ENCODE results near the gene NCAM1.
"Not testable (repeated sequence)": the region's sequence is repeated elsewhere in the genome, so short reads cannot be mapped to it uniquely, and the experiment has no call there.

The NCAM1 gene

DNA sequence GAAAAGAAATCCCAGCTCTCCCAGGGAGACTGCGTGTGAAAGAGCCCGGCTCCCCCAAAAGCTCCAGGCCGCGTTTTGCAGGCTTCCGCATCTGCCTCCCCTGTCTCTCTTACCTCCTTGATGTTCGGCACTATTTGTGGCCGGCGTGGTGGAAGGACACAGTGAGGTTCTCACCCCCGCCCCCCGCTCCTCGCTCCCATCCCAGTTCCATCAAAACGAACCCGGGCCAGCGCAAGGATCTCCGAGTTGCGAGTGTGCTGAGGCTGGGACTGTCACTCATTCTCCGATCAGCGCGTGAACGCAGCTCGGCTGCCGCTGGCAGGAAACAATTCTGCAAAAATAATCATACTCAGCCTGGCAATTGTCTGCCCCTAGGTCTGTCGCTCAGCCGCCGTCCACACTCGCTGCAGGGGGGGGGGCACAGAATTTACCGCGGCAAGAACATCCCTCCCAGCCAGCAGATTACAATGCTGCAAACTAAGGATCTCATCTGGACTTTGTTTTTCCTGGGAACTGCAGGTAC, at the start of gene NCAM1:
TSS of gene NCAM1 (plus strand) at position 275 of the 523 bp plus-strand sequence.
- Histone ChIP-seq H3K9ac (ENCODE audit: low read length) (no peak within 1 kb of the TSS), H3K4me3 (ENCODE audit: low read depth in 1 of 2, low read length in 2 of 2) (peak within 1 kb of the TSS; percentile 73 to 82), H3K27ac (ENCODE audit: low read depth, low read length) (peak within 1 kb of the TSS; percentile 58), H3K9me3 (ENCODE audit: low read length) (no peaks in the 10 kb centered on the region), H3K27me3 (ENCODE audit: control insufficient read depth in 1 of 2, insufficient read depth in 2 of 2, low read length in 2 of 2) (peaks cover 0 to 16% of the 10 kb centered on the region in 2 donors), H3K36me3 (ENCODE audit: insufficient read depth, low read length) (no peaks in the 10 kb centered on the region), H3K4me1 (ENCODE audit: insufficient read depth, low read length) (peaks cover 5% of the 10 kb centered on the region)

- Histone ChIP-seq H3K9me3 (ENCODE audit: low read length) (no peaks in the 10 kb centered on the region), H3K36me3 (ENCODE audit: insufficient read depth, low read length) (no peaks in the 10 kb centered on the region), H3K27me3 (ENCODE audit: control insufficient read depth in 1 of 2, insufficient read depth in 2 of 2, low read length in 2 of 2) (no peaks in the 10 kb centered on the region), H3K4me3 (ENCODE audit: low read depth in 1 of 2, low read length in 2 of 2) (no peak overlapping the region), H3K9ac (ENCODE audit: low read length) (no peak overlapping the region), H3K4me1 (ENCODE audit: insufficient read depth, low read length) (no peaks in the 10 kb centered on the region), H3K27ac (ENCODE audit: low read depth, low read length) (no peak overlapping the region)
Observed at GRCh38 chr11:112922606-112923005, 38.6 kb upstream of the NCAM1 start.

DNA sequence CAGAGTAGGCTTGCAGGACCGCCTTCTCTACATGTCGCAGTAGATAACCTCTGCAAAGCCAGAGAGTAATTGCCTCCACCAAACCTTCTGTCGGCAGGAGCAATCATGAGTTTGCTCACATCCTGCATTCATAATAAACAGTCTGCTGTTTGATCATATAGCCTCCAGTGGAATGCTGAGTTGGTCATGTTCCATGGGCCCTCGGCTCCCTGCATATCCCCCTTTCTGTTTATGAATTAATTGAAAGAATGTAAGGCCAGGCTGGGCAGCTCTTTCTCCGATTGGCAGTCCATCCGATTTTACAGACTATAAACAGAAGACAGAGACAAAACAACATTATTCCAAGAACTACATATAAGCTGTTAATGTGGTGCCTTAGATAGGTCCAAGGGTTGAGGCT, 36.4 kb upstream of the NCAM1 start:
- not testable (repeated sequence) for H3K27ac ChIP-seq (ENCODE audit: low read depth, low read length); H3K27me3 ChIP-seq (ENCODE audit: control insufficient read depth in 1 of 2, insufficient read depth in 2 of 2, low read length in 2 of 2); H3K4me3 ChIP-seq (ENCODE audit: low read depth in 1 of 2, low read length in 2 of 2); H3K9ac ChIP-seq (ENCODE audit: low read length); H3K4me1 ChIP-seq (ENCODE audit: insufficient read depth, low read length); H3K9me3 ChIP-seq (ENCODE audit: low read length); H3K36me3 ChIP-seq (ENCODE audit: insufficient read depth, low read length)

GRCh38 chr11:112925516-112926310, 35.5 kb upstream of the NCAM1 start:
- no peaks in the 10 kb centered on the region for H3K4me1 ChIP-seq (ENCODE audit: insufficient read depth, low read length)
- no peaks in the 10 kb centered on the region for H3K9me3 ChIP-seq (ENCODE audit: low read length)
- no peak overlapping the region for H3K9ac ChIP-seq (ENCODE audit: low read length)
- no peaks in the 10 kb centered on the region for H3K27me3 ChIP-seq (ENCODE audit: control insufficient read depth in 1 of 2, insufficient read depth in 2 of 2, low read length in 2 of 2)
- H3K36me3 ChIP-seq (ENCODE audit: insufficient read depth, low read length): no peaks in the 10 kb centered on the region
- no peak overlapping the region for H3K4me3 ChIP-seq (ENCODE audit: low read depth in 1 of 2, low read length in 2 of 2)
- no peak overlapping the region for H3K27ac ChIP-seq (ENCODE audit: low read depth, low read length)

DNA sequence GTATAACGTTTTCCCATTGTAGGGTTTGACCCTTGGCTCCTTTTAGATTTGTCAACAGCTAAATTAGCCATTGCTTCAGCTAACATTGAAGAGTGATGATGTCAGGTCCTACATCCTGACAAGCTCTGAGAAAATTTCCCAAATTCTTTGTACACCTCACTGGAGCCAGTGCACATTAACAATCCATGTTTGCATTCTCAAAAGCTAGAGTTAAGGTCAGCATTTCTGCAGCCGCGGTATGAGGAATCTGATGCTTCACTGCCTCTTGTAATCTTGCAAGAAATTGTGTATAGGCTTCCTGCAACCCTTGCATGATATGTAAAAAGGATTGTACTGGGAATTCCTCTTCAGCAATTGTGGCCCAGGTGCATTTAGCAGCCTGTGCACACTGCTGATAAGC, 33.1 kb upstream of the NCAM1 start:
- H3K9ac ChIP-seq (ENCODE audit: low read length): no peak overlapping the region
- no peaks in the 10 kb centered on the region for H3K9me3 ChIP-seq (ENCODE audit: low read length)
- H3K4me3 ChIP-seq (ENCODE audit: low read depth in 1 of 2, low read length in 2 of 2): no peak overlapping the region
- no peaks in the 10 kb centered on the region for H3K4me1 ChIP-seq (ENCODE audit: insufficient read depth, low read length)
- no peaks in the 10 kb centered on the region for H3K36me3 ChIP-seq (ENCODE audit: insufficient read depth, low read length)
- H3K27me3 ChIP-seq (ENCODE audit: control insufficient read depth in 1 of 2, insufficient read depth in 2 of 2, low read length in 2 of 2): no peaks in the 10 kb centered on the region
- no peak overlapping the region for H3K27ac ChIP-seq (ENCODE audit: low read depth, low read length)

DNA sequence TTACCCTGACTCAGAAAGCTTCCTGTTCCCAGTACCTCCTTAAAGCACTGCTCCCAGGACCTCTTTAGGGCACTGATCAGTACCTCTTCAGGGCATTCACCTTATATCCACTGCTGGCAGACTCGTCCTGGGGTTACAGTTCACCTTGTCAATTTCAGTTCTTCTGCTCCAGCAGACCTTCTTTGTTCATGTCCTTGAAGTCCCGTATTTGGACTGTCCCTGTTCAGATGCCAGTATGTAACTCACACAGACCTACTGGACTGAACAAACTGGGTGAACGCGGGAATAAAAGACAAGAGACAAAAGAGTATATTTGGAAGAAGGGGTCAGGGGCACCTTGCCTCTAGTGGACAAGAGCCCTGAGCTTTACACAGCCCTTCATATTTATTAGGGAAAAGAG, 31.8 kb upstream of the NCAM1 start:
- H3K4me3 ChIP-seq (ENCODE audit: low read depth in 1 of 2, low read length in 2 of 2): no peak overlapping the region
- H3K4me1 ChIP-seq (ENCODE audit: insufficient read depth, low read length): no peaks in the 10 kb centered on the region
- H3K36me3 ChIP-seq (ENCODE audit: insufficient read depth, low read length): no peaks in the 10 kb centered on the region
- no peak overlapping the region for H3K9ac ChIP-seq (ENCODE audit: low read length)
- H3K27ac ChIP-seq (ENCODE audit: low read depth, low read length): no peak overlapping the region
- H3K27me3 ChIP-seq (ENCODE audit: control insufficient read depth in 1 of 2, insufficient read depth in 2 of 2, low read length in 2 of 2): no peaks in the 10 kb centered on the region
- H3K9me3 ChIP-seq (ENCODE audit: low read length): no peaks in the 10 kb centered on the region

- H3K36me3 ChIP-seq (ENCODE audit: insufficient read depth, low read length): no peaks in the 10 kb centered on the region
- no peaks in the 10 kb centered on the region for H3K4me1 ChIP-seq (ENCODE audit: insufficient read depth, low read length)
- H3K4me3 ChIP-seq (ENCODE audit: low read depth in 1 of 2, low read length in 2 of 2): no peak overlapping the region
- no peaks in the 10 kb centered on the region for H3K9me3 ChIP-seq (ENCODE audit: low read length)
- H3K27ac ChIP-seq (ENCODE audit: low read depth, low read length): no peak overlapping the region
- H3K27me3 ChIP-seq (ENCODE audit: control insufficient read depth in 1 of 2, insufficient read depth in 2 of 2, low read length in 2 of 2): no peaks in the 10 kb centered on the region
- H3K9ac ChIP-seq (ENCODE audit: low read length): no peak overlapping the region
Observed at GRCh38 chr11:112931703-112932102, 29.5 kb upstream of the NCAM1 start.

DNA sequence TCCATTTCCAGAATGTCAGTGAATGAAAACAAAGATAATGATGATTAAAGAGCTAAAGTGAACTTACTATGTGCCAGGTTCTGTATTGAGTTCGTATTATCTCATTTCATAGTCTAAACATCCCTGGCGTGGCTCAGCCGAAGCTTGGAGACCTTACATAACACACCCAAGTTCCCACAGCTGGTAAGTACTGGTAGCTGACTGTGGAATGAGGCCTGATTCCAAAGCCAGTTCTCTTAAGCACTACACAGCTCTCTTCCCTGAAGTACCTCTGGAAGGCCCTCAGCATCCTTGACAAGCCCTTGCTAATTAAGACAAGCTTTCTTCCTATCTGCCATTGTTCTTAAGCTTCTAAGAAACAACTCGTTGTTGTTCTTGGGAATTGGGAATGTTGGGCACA, 28.6 kb upstream of the NCAM1 start:
- no peak overlapping the region for H3K9ac ChIP-seq (ENCODE audit: low read length)
- H3K4me3 ChIP-seq (ENCODE audit: low read depth in 1 of 2, low read length in 2 of 2): no peak overlapping the region
- no peaks in the 10 kb centered on the region for H3K27me3 ChIP-seq (ENCODE audit: control insufficient read depth in 1 of 2, insufficient read depth in 2 of 2, low read length in 2 of 2)
- H3K27ac ChIP-seq (ENCODE audit: low read depth, low read length): no peak overlapping the region
- no peaks in the 10 kb centered on the region for H3K9me3 ChIP-seq (ENCODE audit: low read length)
- no peaks in the 10 kb centered on the region for H3K4me1 ChIP-seq (ENCODE audit: insufficient read depth, low read length)
- H3K36me3 ChIP-seq (ENCODE audit: insufficient read depth, low read length): no peaks in the 10 kb centered on the region

GRCh38 chr11:112933970-112934369, 27.2 kb upstream of the NCAM1 start:
- Histone ChIP-seq H3K9me3 (ENCODE audit: low read length) (no peaks in the 10 kb centered on the region), H3K4me1 (ENCODE audit: insufficient read depth, low read length) (no peaks in the 10 kb centered on the region), H3K9ac (ENCODE audit: low read length) (no peak overlapping the region)

DNA sequence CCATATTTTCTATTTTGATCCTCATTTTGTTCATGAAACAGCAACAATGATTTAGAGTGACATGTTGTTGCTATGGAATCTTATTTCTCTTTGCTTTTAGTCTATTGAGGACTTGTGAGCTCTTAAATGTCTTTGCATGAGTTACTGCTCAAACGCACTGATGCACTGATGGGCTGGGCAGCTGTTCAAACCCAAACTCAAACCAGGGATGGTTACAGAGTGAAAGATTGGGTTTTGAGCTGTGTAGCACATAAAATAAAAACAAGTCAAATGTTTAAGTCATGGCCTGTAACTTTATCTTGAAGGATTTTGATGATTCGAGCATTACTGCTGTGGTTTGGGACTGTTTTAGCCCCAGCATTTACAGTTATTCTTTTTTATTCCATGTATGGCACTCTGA, 20.1 kb upstream of the NCAM1 start:
- Histone ChIP-seq H3K27ac (ENCODE audit: low read depth, low read length) (no peak overlapping the region), H3K36me3 (ENCODE audit: insufficient read depth, low read length) (no peaks in the 10 kb centered on the region), H3K27me3 (ENCODE audit: control insufficient read depth in 1 of 2, insufficient read depth in 2 of 2, low read length in 2 of 2) (no peaks in the 10 kb centered on the region), H3K9me3 (ENCODE audit: low read length) (no peaks in the 10 kb centered on the region), H3K4me3 (ENCODE audit: low read depth in 1 of 2, low read length in 2 of 2) (no peak overlapping the region), H3K9ac (ENCODE audit: low read length) (no peak overlapping the region), H3K4me1 (ENCODE audit: insufficient read depth, low read length) (peaks cover 24% of the 10 kb centered on the region)

More at GRCh38 chr11:112933970-112934369, 27.2 kb upstream of the NCAM1 start:
- H3K4me3 ChIP-seq (ENCODE audit: low read depth in 1 of 2, low read length in 2 of 2): no peak overlapping the region
- no peaks in the 10 kb centered on the region for H3K36me3 ChIP-seq (ENCODE audit: insufficient read depth, low read length)
- H3K27me3 ChIP-seq (ENCODE audit: control insufficient read depth in 1 of 2, insufficient read depth in 2 of 2, low read length in 2 of 2): no peaks in the 10 kb centered on the region
- no peak overlapping the region for H3K27ac ChIP-seq (ENCODE audit: low read depth, low read length)

GRCh38 chr11:112942966-112943643, 18.1 kb upstream of the NCAM1 start:
- Histone ChIP-seq H3K4me3 (ENCODE audit: low read depth in 1 of 2, low read length in 2 of 2) (no peak overlapping the region), H3K9me3 (ENCODE audit: low read length) (no peaks in the 10 kb centered on the region), H3K27me3 (ENCODE audit: control insufficient read depth in 1 of 2, insufficient read depth in 2 of 2, low read length in 2 of 2) (no peaks in the 10 kb centered on the region), H3K36me3 (ENCODE audit: insufficient read depth, low read length) (no peaks in the 10 kb centered on the region), H3K4me1 (ENCODE audit: insufficient read depth, low read length) (peaks cover 24% of the 10 kb centered on the region), H3K27ac (ENCODE audit: low read depth, low read length) (peak overlapping the region; percentile 58), H3K9ac (ENCODE audit: low read length) (no peak overlapping the region)

All from muscle layer of colon (tissue), 2 donors.